ENCODE results near the gene ABCC8. TPM values are rescaled to one million over a fixed set of nuclear protein-coding genes. Genes with fewer than 3 reads are reported as not detected.
"Not testable (repeated sequence)": the region's sequence is repeated elsewhere in the genome, so short reads cannot be mapped to it uniquely, and the experiment has no call there.

The ABCC8 gene
- total RNA-seq, 1 donor from 2014 or later = 0.30 TPM

DNA sequence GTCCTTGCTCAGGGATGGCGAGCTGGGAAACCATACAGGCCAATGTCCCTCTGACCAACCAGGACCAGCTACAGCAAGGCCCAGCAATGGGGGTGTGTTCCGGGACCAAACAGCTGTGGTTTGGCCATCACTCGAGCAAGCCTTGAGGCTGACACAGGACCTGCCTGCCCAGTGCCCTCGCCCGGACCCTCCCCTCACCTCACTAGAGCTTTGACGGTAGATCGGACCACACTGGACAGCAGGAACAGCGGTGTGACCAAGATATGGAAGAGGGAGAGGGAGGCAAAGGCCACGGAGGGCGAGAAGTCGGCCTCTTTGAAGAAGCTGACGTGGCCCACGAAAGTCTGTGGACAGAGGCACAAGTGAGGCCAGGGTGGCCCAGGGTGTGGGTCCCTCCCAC is 46.0 kb downstream of the ABCC8 start:
- DNase-seq (ENCODE audit: low spot score) = no peak
- Mint-ChIP-seq H3K27me3 (ENCODE audit: low read depth) (peaks cover 4% of the 10 kb centered on the region), H3K4me1 (ENCODE audit: low read depth) (peaks cover 19% of the 10 kb centered on the region), H3K9me3 (no peaks in the 10 kb centered on the region), H3K36me3 (ENCODE audit: low read depth) (no peaks in the 10 kb centered on the region), H3K4me3 (ENCODE audit: low read depth) (no peak overlapping the region), H3K27ac (no peak overlapping the region)
- intact Hi-C loops (cut with micrococcal nuclease) = loop anchor here (10.0 kb wide), 1 partner anchor 74 kb away; no protein-coding TSS in a partner anchor

DNA sequence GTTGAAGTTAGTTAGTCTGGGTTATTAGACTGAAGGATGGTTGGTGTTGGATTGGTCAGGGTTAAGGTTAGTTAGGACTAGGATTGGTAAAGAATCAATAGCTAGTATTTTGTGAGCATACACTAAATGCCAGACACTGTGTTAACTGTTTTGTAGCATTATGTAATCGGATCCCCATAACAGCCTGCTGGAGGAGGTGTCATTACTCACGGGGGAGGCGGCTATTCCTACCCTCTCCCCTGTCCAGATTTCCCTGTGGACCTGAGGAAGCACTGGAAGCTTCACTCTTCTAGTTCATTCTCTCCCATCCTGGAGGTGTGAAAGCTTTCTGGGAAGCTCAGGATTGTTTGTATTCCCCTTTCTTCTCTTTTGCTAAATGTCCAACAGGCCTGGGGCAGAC is 47.7 kb downstream of the ABCC8 start:
- H3K4me3 Mint-ChIP-seq (ENCODE audit: low read depth) = no peak overlapping the region
- no peaks in the 10 kb centered on the region for H3K9me3 Mint-ChIP-seq
- no peaks in the 10 kb centered on the region for H3K36me3 Mint-ChIP-seq (ENCODE audit: low read depth)
- peaks cover 27% of the 10 kb centered on the region for H3K4me1 Mint-ChIP-seq (ENCODE audit: low read depth)
- no peak overlapping the region for H3K27ac Mint-ChIP-seq
- intact Hi-C loops (cut with micrococcal nuclease) = no loop called here
- H3K27me3 Mint-ChIP-seq (ENCODE audit: low read depth) = peaks cover 4% of the 10 kb centered on the region
- no peak for DNase-seq (ENCODE audit: low spot score)

DNA sequence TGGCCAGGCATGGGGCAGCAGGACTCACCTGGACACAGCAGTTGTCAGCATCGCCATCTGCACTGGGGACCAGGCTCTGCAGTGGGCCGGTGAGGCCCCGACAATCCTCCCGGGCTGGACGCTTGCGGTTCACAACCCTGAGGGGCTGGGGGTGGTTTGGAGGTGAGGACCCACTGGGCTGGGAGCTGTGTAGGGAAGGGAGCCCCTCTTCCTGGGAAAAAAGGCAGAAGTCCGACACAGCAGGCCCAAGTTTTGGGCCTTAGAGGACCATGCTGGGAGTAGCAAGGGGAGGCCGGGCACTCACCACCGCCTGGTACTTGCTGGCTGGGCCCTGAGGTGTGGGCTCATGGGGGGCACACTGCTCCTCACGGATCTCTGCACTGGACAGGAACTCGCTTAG is 48.4 kb downstream of the ABCC8 start:
- Mint-ChIP-seq H3K4me1 (ENCODE audit: low read depth) (peaks cover 28% of the 10 kb centered on the region), H3K4me3 (ENCODE audit: low read depth) (no peak overlapping the region), H3K36me3 (ENCODE audit: low read depth) (no peaks in the 10 kb centered on the region), H3K27ac (no peak overlapping the region), H3K9me3 (no peaks in the 10 kb centered on the region), H3K27me3 (ENCODE audit: low read depth) (peaks cover 4% of the 10 kb centered on the region)
- intact Hi-C loops (cut with micrococcal nuclease) = no loop called here
- no peak for DNase-seq (ENCODE audit: low spot score)

DNA sequence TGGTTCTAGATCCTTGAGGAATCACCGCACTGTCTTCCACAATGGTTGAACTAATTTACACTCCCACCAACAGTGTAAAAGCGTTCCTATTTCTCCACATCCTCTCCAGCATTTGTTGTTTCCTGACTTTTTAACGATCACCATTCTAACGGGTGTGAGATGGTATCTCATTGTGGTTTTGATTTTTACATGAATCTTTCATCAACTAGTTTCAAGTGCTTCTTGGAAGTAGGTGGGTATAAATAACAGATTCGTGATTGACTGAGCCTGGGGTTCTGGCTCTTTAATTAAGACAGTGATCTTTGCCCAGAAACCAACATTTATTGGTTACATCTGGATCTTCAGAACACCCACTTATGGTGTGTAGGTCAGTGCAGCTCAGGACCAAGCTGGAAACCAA is 50.4 kb downstream of the ABCC8 start:
- H3K9me3 Mint-ChIP-seq; H3K36me3 Mint-ChIP-seq (ENCODE audit: low read depth); DNase-seq (ENCODE audit: low spot score); H3K27ac Mint-ChIP-seq; intact Hi-C loops (cut with micrococcal nuclease); H3K4me3 Mint-ChIP-seq (ENCODE audit: low read depth): not testable (repeated sequence)
- Mint-ChIP-seq H3K27me3 (ENCODE audit: low read depth) (peaks cover 14% of the 10 kb centered on the region), H3K4me1 (ENCODE audit: low read depth) (peaks cover 32% of the 10 kb centered on the region)

DNA sequence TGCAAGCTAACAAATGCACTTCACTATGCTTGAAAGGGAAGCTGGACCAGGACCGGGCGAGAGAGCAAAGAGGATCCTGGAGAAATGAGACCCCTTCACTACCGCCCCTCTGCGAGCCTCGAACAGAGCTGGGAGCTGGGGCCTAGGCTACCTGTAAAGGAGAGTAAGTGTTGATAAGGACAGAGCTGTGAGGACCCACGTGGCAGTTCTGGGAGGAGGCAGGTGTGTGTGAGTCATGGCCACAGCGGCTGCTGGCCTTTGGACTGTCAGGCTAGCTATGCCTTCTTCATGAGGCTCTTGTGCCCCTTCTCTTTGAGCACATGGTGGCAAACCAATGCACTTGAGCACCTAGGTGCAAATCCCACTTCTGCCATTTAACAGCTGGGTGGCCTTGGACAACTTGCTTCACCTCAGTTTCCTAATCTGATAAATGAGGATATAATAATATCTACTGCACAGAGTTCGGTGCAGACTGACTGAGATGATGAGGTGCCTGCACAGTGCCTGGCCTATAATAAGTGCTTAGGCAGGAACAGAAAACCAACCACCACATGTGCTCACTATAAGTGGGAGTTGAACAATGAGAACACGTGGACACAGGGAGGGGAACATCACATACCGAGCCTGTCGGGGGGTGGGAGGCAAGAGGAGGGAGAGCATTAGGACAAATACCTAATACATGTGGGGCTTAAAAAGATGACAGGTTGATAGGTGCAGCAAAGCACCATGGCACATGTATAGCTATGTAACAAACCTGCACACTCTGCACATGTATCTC is 52.9 kb downstream of the ABCC8 start:
- Mint-ChIP-seq H3K4me1 (ENCODE audit: low read depth) (peaks cover 35% of the 10 kb centered on the region), H3K9me3 (no peaks in the 10 kb centered on the region), H3K36me3 (ENCODE audit: low read depth) (no peaks in the 10 kb centered on the region), H3K4me3 (ENCODE audit: low read depth) (no peak overlapping the region), H3K27ac (no peak overlapping the region), H3K27me3 (ENCODE audit: low read depth) (peaks cover 33% of the 10 kb centered on the region)
- intact Hi-C loops (cut with micrococcal nuclease) = no loop called here
- DNase-seq (ENCODE audit: low spot score) = no peak

DNA sequence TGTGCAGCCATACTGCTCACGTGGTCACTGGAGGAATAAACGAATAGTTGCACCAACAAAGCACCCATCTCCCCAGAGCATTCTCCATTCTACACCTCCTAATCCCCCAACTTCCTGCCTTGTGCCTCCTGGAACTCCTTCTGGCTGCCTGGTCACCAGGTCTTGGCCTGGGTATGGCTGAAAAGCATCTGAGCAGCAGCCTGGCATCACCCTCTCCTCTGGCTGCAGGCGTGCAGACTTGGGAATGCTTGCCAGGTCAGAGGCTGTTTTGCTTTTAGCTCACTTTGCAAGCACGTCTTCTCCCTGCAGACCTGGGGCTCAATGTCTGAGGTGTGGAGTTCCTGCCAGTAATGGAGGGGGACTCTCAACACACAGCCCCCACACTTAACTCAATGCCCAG is 54.9 kb downstream of the ABCC8 start:
- Mint-ChIP-seq H3K4me3 (ENCODE audit: low read depth) (no peak overlapping the region), H3K27me3 (ENCODE audit: low read depth) (peaks cover 49% of the 10 kb centered on the region)

DNA sequence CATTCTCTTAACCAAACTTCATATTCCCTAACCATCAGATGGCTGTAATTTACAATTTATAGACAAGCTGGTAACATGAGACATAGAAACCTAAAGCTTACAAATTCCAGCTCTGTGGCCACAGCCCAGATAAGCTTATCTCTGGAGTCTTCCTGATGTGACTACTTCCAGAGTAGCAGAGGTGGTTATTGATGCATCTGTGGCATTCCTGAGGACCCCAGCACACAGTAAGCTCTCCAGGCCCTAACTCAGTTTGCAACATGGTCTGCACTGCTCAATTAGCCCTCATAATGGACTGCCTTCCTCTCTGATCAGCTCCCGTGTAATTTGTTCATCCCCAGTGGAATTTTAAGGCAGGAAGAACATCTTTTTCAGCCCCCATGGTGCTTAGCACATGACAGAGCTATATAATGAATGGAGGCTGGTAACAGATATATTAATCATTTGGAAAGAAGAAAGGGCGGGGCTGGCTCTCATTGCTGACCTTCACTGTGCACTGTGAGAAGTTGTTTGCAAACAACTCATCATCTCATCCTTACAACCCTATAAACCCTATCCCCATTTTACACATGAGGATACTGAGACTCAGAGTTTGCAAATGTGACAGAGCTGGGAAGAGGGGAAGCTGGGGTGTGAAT is 58.1 kb downstream of the ABCC8 start:
- no peak overlapping the region for H3K4me3 Mint-ChIP-seq (ENCODE audit: low read depth)
- DNase-seq (ENCODE audit: low spot score) = no peak
- no peaks in the 10 kb centered on the region for H3K9me3 Mint-ChIP-seq
- H3K27ac Mint-ChIP-seq = no peak overlapping the region
- no peaks in the 10 kb centered on the region for H3K36me3 Mint-ChIP-seq (ENCODE audit: low read depth)
- H3K27me3 Mint-ChIP-seq (ENCODE audit: low read depth) = peaks cover 63% of the 10 kb centered on the region
- H3K4me1 Mint-ChIP-seq (ENCODE audit: low read depth) = peaks cover 37% of the 10 kb centered on the region
- intact Hi-C loops (cut with micrococcal nuclease) = no loop called here

More for the DNA sequence above, 54.9 kb downstream of the ABCC8 start:
- DNase-seq (ENCODE audit: low spot score) = no peak
- peaks cover 32% of the 10 kb centered on the region for H3K4me1 Mint-ChIP-seq (ENCODE audit: low read depth)
- no peaks in the 10 kb centered on the region for H3K36me3 Mint-ChIP-seq (ENCODE audit: low read depth)
- no peak overlapping the region for H3K27ac Mint-ChIP-seq
- intact Hi-C loops (cut with micrococcal nuclease) = no loop called here
- H3K9me3 Mint-ChIP-seq = no peaks in the 10 kb centered on the region

DNA sequence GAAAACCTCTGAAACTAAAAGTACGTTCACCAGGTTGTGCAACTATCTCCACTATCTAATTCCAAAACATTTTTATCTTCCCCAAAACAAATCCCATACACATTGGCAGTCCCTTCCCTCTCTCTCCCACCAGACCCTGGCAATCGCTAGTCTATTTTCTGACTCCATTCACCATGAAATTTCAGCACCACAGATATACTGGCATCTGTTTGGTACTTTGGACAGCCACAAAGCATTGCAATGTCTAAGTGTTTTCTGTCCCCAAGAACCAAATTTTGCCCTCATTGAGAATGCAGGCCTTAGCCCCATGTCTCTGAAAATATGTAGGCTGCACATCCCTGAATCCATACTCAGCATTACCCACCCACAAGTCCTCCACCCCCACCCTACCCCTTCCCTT is 60.2 kb downstream of the ABCC8 start:
- Mint-ChIP-seq H3K4me3 (ENCODE audit: low read depth) (no peak overlapping the region), H3K36me3 (ENCODE audit: low read depth) (no peaks in the 10 kb centered on the region), H3K27me3 (ENCODE audit: low read depth) (peaks cover 63% of the 10 kb centered on the region), H3K4me1 (ENCODE audit: low read depth) (peaks cover 41% of the 10 kb centered on the region), H3K27ac (no peak overlapping the region), H3K9me3 (no peaks in the 10 kb centered on the region)
- DNase-seq (ENCODE audit: low spot score) = no peak
- intact Hi-C loops (cut with micrococcal nuclease) = no loop called here

DNA sequence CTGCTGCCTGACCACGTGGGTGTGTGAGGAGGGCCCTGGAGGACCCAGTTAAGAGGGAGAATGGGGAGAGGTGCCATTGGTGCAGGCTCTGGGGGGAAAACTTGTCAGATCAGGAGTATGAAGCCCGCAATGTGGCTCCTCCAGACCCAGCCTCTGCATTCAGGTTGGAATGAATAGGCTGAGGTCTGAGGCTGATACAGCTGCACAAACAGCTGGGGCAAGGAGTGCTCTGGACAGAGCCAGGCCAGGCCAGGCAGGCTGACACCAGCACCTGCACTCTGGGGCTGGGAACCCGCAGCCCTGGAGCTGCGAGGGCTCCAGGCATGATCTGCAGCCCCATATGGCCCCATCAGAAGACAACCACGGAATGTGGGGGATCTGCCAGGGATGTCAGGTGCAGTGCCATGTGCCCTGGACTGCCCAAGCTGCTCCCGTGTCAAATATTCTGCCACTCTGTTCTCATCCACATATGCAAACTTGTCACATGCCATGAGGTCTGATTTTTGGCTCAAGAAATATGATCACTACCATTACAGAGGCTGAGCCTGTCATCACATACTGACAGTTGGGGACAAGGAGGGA is 61.0 kb downstream of the ABCC8 start:
- H3K9me3 Mint-ChIP-seq = no peaks in the 10 kb centered on the region
- no peak overlapping the region for H3K4me3 Mint-ChIP-seq (ENCODE audit: low read depth)
- intact Hi-C loops (cut with micrococcal nuclease) = no loop called here
- H3K4me1 Mint-ChIP-seq (ENCODE audit: low read depth) = peaks cover 43% of the 10 kb centered on the region
- no peaks in the 10 kb centered on the region for H3K36me3 Mint-ChIP-seq (ENCODE audit: low read depth)
- DNase-seq (ENCODE audit: low spot score) = no peak
- H3K27me3 Mint-ChIP-seq (ENCODE audit: low read depth) = peaks cover 62% of the 10 kb centered on the region
- H3K27ac Mint-ChIP-seq = no peak overlapping the region

DNA sequence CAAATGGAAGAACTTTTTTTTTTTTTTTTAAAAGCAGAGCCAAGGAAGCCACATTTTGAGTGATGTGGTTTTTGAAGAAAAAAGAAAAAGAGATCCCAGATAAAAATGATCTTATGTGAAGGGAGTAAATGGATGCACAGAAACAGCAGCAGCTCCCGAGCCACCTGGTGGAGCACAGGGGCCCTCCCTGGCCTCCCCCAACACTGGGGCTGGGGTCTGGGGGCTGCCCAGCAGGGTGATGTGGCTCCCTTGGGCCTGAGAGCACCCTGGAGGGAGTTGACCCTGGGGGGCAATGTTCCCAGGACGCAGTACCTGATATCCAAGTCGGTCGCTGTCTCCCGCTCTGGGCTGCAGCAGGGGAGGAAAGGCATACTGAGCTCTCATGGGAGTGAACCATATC is 61.7 kb downstream of the ABCC8 start:
- H3K4me3 Mint-ChIP-seq (ENCODE audit: low read depth) = no peak overlapping the region
- intact Hi-C loops (cut with micrococcal nuclease) = no loop called here
- peaks cover 59% of the 10 kb centered on the region for H3K27me3 Mint-ChIP-seq (ENCODE audit: low read depth)
- H3K36me3 Mint-ChIP-seq (ENCODE audit: low read depth) = no peaks in the 10 kb centered on the region
- peaks cover 43% of the 10 kb centered on the region for H3K4me1 Mint-ChIP-seq (ENCODE audit: low read depth)
- H3K27ac Mint-ChIP-seq = no peak overlapping the region
- DNase-seq (ENCODE audit: low spot score) = no peak
- H3K9me3 Mint-ChIP-seq = no peaks in the 10 kb centered on the region

DNA sequence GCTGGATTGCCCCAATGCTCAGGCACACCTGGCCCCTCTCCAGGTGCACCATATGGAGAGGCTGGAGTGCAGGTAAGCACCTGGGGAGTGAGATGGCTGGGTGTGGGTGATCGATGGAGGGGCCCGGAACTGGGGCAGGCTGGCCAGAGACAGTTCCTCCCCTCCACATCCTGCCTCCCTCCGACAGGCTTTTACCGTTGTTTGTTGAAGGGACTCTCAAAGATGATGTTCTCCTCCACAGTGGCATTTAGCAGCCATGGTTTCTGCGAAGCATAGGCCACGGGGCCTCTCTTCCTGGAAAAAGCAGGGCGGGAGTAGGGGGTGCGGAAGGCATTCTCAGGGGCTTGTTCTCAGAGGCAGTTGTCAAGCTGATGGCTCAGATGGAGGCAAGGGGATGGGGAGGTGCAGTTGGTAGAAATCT is 62.3 kb downstream of the ABCC8 start:
- Mint-ChIP-seq H3K4me1 (ENCODE audit: low read depth) (peaks cover 43% of the 10 kb centered on the region), H3K9me3 (no peaks in the 10 kb centered on the region), H3K4me3 (ENCODE audit: low read depth) (peak overlapping the region; percentile 3), H3K27ac (peak overlapping the region; percentile 57), H3K27me3 (ENCODE audit: low read depth) (peaks cover 55% of the 10 kb centered on the region), H3K36me3 (ENCODE audit: low read depth) (no peaks in the 10 kb centered on the region)
- intact Hi-C loops (cut with micrococcal nuclease) = no loop called here
- DNase-seq (ENCODE audit: low spot score) = no peak

DNA sequence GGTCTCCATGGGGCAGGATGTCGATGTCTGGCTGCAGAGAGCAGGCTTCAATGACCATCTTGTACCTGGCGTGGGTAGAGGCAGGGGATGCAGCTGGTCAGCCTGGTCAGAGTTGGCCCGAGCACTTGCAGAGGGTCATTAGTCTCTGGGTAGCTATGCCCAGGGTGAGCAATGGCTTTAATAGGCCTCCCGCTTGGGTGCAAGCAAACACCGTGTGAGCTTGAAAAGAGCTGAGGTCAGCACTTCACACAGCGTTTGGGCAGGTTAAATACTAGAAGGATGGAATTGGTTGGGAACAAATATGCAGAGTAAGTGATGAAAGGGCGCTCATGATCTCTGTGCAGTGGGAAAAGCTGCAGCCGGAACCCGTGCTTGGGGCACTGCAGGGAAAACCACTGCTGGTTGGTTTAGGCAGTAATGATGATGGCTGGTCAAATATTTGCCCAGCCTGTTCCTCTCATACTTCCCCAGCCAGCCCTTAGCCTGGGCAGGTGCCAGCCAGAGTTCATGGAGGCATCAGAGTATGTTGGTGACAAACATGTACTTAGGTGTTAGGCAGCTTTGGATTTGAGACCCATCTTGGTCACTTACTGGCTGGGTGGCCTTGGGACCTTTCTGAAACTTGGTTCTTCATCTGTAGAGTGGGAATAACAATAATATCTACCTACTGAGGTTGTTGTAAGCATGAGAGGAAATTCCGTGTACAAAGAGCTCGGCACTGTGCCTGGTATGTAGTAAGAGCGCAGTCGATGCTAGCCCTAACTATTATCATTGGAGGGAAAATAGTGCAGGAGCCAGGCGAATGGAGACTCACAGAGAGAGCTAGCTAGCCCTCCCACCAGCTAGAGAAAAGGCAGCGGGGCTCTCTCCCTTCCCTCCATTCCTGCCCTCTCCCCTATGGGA is 63.0 kb downstream of the ABCC8 start:
- Mint-ChIP-seq H3K27me3 (ENCODE audit: low read depth) (peaks cover 49% of the 10 kb centered on the region), H3K4me1 (ENCODE audit: low read depth) (peaks cover 40% of the 10 kb centered on the region), H3K9me3 (no peaks in the 10 kb centered on the region), H3K36me3 (ENCODE audit: low read depth) (no peaks in the 10 kb centered on the region), H3K27ac (peak overlapping the region; percentile 57), H3K4me3 (ENCODE audit: low read depth) (no peak overlapping the region)
- intact Hi-C loops (cut with micrococcal nuclease) = no loop called here
- no peak for DNase-seq (ENCODE audit: low spot score)
